Activated T-cell treated with anti-CD3 and anti-CD28 coated beads, Interleukin-2, amount 50 U/mL, for 24 hours (primary cell): ENCODE measurements around the gene PODNL1.

ENCODE experiments used
- DNase-seq: peaks from one replicate; pipeline ENCODE4 v3.0.0-alpha.2; 2020
- H3K27ac Mint-ChIP-seq: 2 replicates; pipeline ENCODE4 v1.8.0; 2020; ENCODE audit warnings: mild to moderate bottlenecking, mixed read lengths
- H3K27me3 Mint-ChIP-seq: 2 replicates; pipeline ENCODE4 v1.8.0; 2020; ENCODE audit warnings: mixed read lengths
- H3K36me3 Mint-ChIP-seq: 2 replicates; pipeline ENCODE4 v1.8.0; 2020; ENCODE audit warnings: low read depth, mixed read lengths
- H3K4me1 Mint-ChIP-seq: 2 replicates; pipeline ENCODE4 v1.8.0; 2020; ENCODE audit warnings: low read depth, mixed read lengths
- H3K4me3 Mint-ChIP-seq: 2 replicates; pipeline ENCODE4 v1.8.0; 2020; ENCODE audit warnings: mild to moderate bottlenecking, moderate library complexity, mixed read lengths
- H3K9me3 Mint-ChIP-seq: 2 replicates; pipeline ENCODE4 v1.8.0; 2020; ENCODE audit warnings: mixed read lengths

PODNL1 gene

DNA sequence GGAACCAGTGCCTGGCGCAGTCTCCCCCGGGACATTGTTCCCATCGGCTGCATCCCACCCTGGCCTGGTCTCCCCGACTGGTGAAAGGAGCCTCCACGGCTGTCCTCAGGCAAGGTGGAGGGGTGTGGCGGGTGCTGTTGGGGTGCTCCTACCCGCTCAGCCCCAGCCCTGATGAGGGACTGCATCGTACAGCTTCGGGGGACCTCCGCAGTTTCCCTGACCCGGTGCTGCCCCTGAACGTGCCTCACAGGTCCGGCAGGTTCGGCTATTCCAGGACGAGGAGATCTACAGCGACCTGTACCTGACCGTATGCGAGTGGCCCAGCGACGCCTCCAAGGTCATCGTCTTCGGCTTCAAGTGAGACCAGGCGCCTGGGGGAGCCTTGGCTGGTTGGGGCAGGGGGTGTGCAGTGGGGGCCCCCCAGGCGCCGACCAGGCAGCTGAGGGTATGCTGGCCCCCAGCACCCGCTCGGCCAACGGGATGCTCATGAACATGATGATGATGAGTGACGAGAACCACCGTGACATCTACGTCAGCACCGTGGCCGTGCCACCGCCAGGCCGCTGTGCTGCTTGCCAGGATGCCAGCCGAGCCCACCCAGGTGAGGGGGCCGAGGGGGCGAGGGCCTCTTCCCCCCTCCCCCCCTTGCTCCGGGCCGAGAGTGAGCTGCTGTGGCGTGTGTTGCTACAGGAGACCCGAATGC, 17.6 kb upstream of the PODNL1 start:
- Mint-ChIP-seq H3K9me3 (no peaks in the 10 kb centered on the region), H3K36me3 (peaks cover 70% of the 10 kb centered on the region), H3K27ac (no peak overlapping the region), H3K4me3 (no peak overlapping the region), H3K27me3 (no peaks in the 10 kb centered on the region), H3K4me1 (peaks cover 22% of the 10 kb centered on the region)
- DNase-seq: no peak

DNA sequence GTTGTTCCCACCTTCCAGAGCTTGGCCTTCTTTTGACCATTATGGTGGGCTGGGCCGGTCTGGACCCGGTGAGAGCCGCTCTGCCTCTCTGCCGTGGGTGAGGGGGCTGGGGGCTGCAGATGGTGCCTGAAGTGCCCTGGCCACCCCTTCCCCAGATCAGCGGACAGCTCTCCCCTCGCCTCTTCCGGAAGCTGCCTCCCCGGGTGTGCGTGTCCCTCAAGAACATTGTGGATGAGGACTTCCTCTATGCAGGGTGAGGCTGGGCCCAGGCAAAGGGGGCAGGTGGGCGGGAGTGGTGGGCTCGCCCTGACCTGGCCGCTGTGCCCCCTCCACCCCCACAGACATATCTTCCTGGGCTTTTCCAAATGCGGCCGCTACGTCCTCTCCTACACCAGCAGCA, 16.0 kb upstream of the PODNL1 start:
- H3K4me1 Mint-ChIP-seq: peaks cover 22% of the 10 kb centered on the region
- DNase-seq: no peak
- peak overlapping the region; percentile 94 for H3K4me3 Mint-ChIP-seq
- peaks cover 55% of the 10 kb centered on the region for H3K36me3 Mint-ChIP-seq
- no peaks in the 10 kb centered on the region for H3K9me3 Mint-ChIP-seq
- peak overlapping the region; percentile 37 for H3K27ac Mint-ChIP-seq
- no peaks in the 10 kb centered on the region for H3K27me3 Mint-ChIP-seq

GRCh38 chr19:13952931-13953531, 14.8 kb upstream of the PODNL1 start:
- DNase-seq: no peak
- no peaks in the 10 kb centered on the region for H3K9me3 Mint-ChIP-seq
- H3K4me3 Mint-ChIP-seq: peak overlapping the region; percentile 94
- peaks cover 22% of the 10 kb centered on the region for H3K4me1 Mint-ChIP-seq
- peak overlapping the region; percentile 88 for H3K27ac Mint-ChIP-seq
- peaks cover 44% of the 10 kb centered on the region for H3K36me3 Mint-ChIP-seq
- H3K27me3 Mint-ChIP-seq: no peaks in the 10 kb centered on the region

DNA sequence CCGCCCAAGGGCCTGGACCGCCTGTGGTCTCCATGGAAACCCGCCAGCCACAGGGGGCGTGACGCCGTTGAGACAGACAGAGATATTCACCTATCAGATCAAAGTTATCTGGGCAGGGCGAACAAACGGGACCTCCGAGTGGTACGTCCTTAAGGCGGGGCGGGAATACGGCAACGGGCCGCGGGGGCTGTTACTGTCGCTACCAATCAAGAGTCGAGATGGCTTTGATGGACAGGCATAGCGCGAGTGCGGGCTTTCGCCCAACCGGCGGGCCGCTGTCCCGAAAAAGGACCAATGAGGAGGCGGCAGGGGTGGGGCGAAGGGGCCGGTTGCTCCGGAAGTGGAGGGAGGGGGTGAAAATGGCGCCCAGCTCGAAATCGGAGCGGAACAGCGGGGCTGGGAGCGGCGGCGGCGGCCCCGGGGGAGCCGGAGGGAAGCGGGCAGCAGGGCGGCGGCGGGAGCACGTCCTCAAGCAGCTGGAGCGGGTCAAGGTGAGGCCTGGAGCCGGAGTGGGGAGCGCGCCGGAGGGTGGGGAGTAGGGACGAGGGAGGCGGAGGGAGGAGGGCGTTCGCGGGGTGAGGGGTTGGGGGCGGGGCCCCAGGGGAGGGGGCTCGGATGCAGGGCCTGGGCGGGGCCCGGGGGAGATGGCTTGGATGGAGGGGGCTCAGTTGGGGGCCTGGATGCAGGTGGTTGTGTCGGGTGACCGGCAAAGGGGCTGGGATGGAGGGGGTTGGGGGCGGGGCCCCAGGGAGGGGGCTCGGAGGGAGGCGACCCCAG, 14.1 kb upstream of the PODNL1 start, which contains the start of gene DCAF15:
DCAF15 (plus strand) TSS at position 356 of the 777 bp plus-strand sequence; CDS start at position 360, 4 bp downstream.
- Mint-ChIP-seq H3K4me1 (peaks cover 22% of the 10 kb centered on the region), H3K9me3 (no peaks in the 10 kb centered on the region), H3K27me3 (no peaks in the 10 kb centered on the region), H3K27ac (peak within 1 kb of the TSS; percentile 94), H3K4me3 (peak within 1 kb of the TSS; percentile 94), H3K36me3 (peaks cover 37% of the 10 kb centered on the region)
- peak; percentile 96 for DNase-seq

- Mint-ChIP-seq H3K4me3 (peak overlapping the region; percentile 94), H3K27ac (peak overlapping the region; percentile 94), H3K9me3 (no peaks in the 10 kb centered on the region)
Observed at GRCh38 chr19:13951799-13952153, 13.6 kb upstream of the PODNL1 start.

GRCh38 chr19:13951043-13951442, 12.8 kb upstream of the PODNL1 start:
- Mint-ChIP-seq H3K27ac (no peak overlapping the region), H3K4me3 (no peak overlapping the region)

More at GRCh38 chr19:13951799-13952153, 13.6 kb upstream of the PODNL1 start:
- H3K4me1 Mint-ChIP-seq: peaks cover 22% of the 10 kb centered on the region
- H3K36me3 Mint-ChIP-seq: peaks cover 31% of the 10 kb centered on the region
- no peak for DNase-seq
- H3K27me3 Mint-ChIP-seq: no peaks in the 10 kb centered on the region

DNA sequence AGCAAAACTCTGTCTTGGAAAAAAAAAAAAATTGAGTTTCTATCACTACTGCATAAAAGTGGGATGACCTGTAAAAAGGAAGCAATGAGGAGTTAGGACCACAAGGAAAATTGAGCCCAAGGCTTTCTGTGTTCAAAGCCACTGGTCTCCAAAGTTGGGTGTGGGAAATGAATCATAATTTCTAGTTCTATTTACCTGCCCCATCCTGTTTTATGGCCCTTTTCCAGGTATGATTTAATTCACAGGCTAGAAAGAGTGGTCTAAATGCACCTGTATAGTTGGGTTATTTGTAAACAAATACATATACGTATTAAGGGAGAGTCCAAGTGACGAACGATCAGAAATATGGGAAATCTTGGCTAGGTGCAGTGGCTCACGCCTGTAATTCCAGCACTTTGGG, 8.2 kb upstream of the PODNL1 start:
- DNase-seq: no peak
- Mint-ChIP-seq H3K36me3 (no peaks in the 10 kb centered on the region), H3K27me3 (no peaks in the 10 kb centered on the region), H3K4me3 (no peak overlapping the region), H3K27ac (no peak overlapping the region), H3K4me1 (no peaks in the 10 kb centered on the region), H3K9me3 (no peaks in the 10 kb centered on the region)

More at GRCh38 chr19:13951043-13951442, 12.8 kb upstream of the PODNL1 start:
- no peak for DNase-seq
- Mint-ChIP-seq H3K4me1 (peaks cover 22% of the 10 kb centered on the region), H3K27me3 (no peaks in the 10 kb centered on the region), H3K36me3 (peaks cover 25% of the 10 kb centered on the region), H3K9me3 (no peaks in the 10 kb centered on the region)

GRCh38 chr19:13942023-13942684, 3.9 kb upstream of the PODNL1 start:
- no peak for DNase-seq
- H3K9me3 Mint-ChIP-seq: no peaks in the 10 kb centered on the region
- H3K4me1 Mint-ChIP-seq: no peaks in the 10 kb centered on the region
- H3K27me3 Mint-ChIP-seq: peaks cover 4% of the 10 kb centered on the region
- H3K36me3 Mint-ChIP-seq: no peaks in the 10 kb centered on the region
- H3K27ac Mint-ChIP-seq: no peak overlapping the region
- H3K4me3 Mint-ChIP-seq: no peak overlapping the region

DNA sequence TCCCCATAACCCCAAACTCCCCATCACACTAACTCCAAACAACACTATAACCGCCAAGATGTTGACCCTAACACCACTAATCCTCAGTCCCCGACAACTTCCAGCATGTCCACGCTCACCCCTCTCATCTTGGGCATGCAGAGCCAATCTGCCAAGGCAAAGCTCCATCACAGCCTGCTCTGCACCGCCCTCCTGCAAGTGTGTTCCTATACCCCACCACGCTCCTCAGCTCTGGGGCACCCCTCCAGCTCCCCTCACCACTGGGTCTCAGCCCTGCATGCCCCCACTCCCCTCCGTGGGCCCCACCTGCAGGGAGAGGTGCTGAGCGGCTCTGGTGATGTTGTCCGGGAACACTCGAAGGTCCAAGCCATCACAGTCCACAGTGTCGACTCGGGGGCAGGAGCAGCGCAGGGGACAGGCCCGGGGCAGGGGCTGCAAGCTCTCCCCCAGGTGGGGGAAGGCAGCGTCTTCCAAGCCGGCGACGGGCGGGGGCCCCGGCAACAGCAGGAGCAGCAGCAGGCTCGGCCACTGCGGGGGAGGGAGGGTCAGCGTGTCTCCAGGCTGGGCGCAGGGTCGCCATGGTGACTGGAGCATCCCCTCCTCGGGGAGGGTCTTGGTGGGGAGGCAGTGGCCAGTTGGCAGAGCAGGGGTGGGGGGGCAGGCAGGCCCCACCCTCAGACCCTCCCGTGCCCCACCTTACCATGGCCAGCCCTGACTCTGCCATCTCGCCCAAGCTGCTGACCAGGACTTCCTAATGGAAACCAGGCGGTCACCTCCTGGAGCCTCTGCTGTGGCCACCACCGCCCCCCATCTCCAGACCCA, 527 bp downstream of the PODNL1 start:
- H3K36me3 Mint-ChIP-seq: no peaks in the 10 kb centered on the region
- no peak overlapping the region for H3K4me3 Mint-ChIP-seq
- H3K9me3 Mint-ChIP-seq: no peaks in the 10 kb centered on the region
- H3K27ac Mint-ChIP-seq: no peak overlapping the region
- no peaks in the 10 kb centered on the region for H3K4me1 Mint-ChIP-seq
- peaks cover 7% of the 10 kb centered on the region for H3K27me3 Mint-ChIP-seq
- DNase-seq: no peak

DNA sequence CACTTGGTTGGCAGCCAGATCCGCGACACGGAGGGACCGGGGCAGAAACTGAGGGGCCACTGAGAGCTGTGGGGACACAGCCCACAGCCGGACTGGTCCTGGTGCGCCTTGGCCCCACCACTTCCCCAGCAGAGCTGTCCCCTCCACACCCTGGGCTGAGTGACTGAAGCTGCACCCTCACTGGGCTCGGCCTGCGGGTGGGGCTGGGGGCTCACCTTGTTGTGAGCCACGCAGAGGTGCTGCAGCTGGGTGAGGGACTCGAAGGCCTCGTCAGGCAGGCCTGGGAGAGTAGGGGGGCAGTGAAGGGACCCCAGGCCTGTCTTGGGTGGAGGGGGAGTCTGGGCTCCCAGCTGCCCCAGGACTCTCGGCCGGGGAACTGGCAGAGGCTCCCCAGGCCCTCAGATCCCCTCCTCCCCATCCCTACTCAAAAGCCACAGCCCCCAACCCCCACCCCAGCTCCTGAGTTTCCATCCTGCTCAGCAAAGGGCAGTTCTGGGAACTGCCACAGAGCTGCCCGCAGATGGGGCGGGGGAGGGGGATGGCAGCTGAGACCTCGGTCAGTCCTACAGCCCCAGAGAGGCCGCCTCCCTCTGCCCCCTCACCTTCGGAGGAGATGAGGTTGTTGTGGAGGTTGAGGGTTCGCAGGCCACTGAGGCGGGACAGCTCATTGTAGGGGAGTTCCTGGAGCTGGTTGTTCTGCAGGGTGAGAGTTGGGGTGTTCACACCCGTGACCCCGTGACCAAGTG, 2.3 kb downstream of the PODNL1 start:
- no peak overlapping the region for H3K4me3 Mint-ChIP-seq
- H3K36me3 Mint-ChIP-seq: peaks cover 2% of the 10 kb centered on the region
- no peaks in the 10 kb centered on the region for H3K4me1 Mint-ChIP-seq
- no peak overlapping the region for H3K27ac Mint-ChIP-seq
- H3K9me3 Mint-ChIP-seq: no peaks in the 10 kb centered on the region
- H3K27me3 Mint-ChIP-seq: peaks cover 7% of the 10 kb centered on the region
- DNase-seq: no peak

DNA sequence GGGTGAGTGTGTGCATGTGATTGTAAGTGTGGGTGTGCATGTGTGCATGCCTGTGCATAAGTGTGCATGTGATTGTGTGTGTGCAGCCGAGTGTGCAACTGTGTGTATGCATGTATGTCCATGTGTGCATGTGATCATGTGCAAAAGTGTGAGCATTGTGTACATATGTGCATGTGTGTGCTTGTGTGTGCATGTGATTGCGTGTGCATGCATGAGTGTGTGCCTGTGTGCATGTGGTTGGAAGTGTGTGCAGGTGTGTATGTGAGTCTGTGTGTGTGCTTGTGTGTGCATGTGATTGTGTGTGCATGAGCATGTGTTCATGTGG, 3.5 kb downstream of the PODNL1 start:
- peaks cover 4% of the 10 kb centered on the region for H3K36me3 Mint-ChIP-seq
- no peaks in the 10 kb centered on the region for H3K4me1 Mint-ChIP-seq
- peaks cover 7% of the 10 kb centered on the region for H3K27me3 Mint-ChIP-seq
- H3K27ac Mint-ChIP-seq: no peak overlapping the region
- no peak overlapping the region for H3K4me3 Mint-ChIP-seq
- no peaks in the 10 kb centered on the region for H3K9me3 Mint-ChIP-seq
- DNase-seq: no peak

DNA sequence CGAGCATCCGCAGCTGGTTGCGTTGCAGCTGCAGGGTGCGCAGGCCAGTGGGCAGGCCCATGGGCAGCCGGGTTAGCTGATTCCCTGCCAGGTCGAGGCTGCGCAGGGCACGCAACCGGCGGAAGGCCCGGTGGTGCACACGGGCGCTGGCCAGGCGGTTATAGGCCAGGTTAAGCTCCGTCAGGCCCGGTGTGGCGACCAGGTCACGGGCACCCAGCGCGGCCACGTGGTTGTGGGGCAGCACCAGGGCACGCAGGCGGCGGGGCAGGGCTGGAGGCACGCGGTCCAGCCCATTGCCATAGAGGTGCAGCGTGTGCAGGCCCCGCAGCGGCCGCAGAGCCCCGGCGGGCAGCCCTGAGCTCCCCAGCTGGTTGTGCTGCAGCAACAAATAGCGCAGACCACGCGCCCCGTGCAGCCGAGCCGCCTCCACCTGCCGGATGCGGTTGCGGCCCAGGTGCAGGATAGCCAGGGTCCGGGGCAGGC, 5.3 kb downstream of the PODNL1 start:
- H3K9me3 Mint-ChIP-seq: no peaks in the 10 kb centered on the region
- H3K4me1 Mint-ChIP-seq: no peaks in the 10 kb centered on the region
- no peak overlapping the region for H3K27ac Mint-ChIP-seq
- no peak overlapping the region for H3K4me3 Mint-ChIP-seq
- DNase-seq: no peak
- peaks cover 15% of the 10 kb centered on the region for H3K36me3 Mint-ChIP-seq
- peaks cover 7% of the 10 kb centered on the region for H3K27me3 Mint-ChIP-seq

GRCh38 chr19:13932149-13932637, 6.0 kb downstream of the PODNL1 start:
- no peak for DNase-seq
- peaks cover 20% of the 10 kb centered on the region for H3K36me3 Mint-ChIP-seq
- H3K9me3 Mint-ChIP-seq: no peaks in the 10 kb centered on the region
- no peaks in the 10 kb centered on the region for H3K4me1 Mint-ChIP-seq
- H3K27me3 Mint-ChIP-seq: peaks cover 3% of the 10 kb centered on the region
- H3K27ac Mint-ChIP-seq: no peak overlapping the region
- H3K4me3 Mint-ChIP-seq: no peak overlapping the region
